Measurements from ENCODE around the gene AIFM2.

Gene AIFM2

DNA sequence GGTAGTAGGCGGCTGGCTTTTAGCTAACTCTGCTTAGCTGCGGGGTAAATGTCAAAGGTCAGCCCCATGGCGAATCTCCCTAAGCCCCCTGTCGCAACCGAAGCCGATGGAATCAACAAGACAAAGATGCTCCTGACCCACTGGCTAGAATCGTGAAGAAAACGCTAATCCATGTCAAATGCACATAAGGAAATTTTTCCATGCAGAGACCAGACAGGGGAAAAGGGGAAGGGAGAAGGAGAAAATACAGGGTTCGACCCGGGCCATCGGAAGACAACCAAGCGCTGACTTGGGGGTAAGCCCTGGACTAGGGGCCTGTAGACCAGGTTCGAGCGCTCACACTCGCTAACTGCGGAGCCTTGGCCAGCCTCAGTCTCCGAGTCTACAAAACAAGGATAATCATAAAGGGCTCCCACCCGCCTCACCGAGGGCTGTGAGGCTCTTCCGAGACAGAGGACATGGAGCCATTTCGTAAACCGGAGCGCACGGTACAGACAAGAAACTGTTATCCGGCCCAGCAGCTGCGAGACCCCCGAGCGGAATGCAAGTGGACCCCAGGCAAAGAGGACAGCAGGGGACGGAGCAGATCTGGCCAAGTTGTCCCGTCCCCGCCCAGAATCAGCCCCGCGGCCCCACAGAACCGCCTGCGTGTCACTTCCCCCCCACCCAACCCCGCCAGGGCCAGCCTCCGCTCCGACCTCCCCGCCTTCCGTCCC is 37.2 kb upstream of the AIFM2 start:
- peak overlapping the region; percentile 99 for H3K4me3 ChIP-seq (ENCODE audit: low read length)
- DNase-seq (ENCODE audit: low read depth) = no peak
- TF ChIP-seq, protein P1, sequence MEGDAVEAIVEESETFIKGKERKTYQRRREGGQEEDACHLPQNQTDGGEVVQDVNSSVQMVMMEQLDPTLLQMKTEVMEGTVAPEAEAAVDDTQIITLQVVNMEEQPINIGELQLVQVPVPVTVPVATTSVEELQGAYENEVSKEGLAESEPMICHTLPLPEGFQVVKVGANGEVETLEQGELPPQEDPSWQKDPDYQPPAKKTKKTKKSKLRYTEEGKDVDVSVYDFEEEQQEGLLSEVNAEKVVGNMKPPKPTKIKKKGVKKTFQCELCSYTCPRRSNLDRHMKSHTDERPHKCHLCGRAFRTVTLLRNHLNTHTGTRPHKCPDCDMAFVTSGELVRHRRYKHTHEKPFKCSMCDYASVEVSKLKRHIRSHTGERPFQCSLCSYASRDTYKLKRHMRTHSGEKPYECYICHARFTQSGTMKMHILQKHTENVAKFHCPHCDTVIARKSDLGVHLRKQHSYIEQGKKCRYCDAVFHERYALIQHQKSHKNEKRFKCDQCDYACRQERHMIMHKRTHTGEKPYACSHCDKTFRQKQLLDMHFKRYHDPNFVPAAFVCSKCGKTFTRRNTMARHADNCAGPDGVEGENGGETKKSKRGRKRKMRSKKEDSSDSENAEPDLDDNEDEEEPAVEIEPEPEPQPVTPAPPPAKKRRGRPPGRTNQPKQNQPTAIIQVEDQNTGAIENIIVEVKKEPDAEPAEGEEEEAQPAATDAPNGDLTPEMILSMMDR (IDR thresholded peaks at IDR 0.05; ENCODE audit: insufficient read depth, low read depth, low read length, missing control alignments) = no peak

GRCh38 chr10:70169011-70169410 is 36.4 kb upstream of the AIFM2 start:
- no peak for DNase-seq (ENCODE audit: low read depth)
- H3K4me3 ChIP-seq (ENCODE audit: low read length) = peak overlapping the region; percentile 99
- TF ChIP-seq, protein P1 (IDR thresholded peaks at IDR 0.05; ENCODE audit: insufficient read depth, low read depth, low read length, missing control alignments) = no peak

DNA sequence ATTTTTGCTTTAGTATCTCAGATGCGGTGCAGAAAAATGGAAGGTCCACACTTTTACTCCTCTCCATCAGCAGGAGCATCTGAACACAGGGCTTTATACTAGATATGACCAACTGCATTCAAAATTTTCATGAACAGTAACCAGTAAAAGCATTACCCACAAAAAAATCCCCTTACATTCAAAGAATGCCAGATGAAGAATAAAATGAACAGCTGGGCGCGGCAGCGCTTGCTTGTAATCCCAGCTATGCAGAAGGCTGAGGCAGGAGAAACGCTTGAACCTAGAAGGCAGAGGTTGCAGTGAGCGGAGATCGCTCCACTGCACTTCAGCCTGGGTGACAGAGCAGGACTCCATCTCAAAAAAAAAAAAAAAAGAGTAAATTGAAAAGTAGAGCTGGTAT is 34.6 kb upstream of the AIFM2 start:
- no peak for DNase-seq (ENCODE audit: low read depth)
- H3K4me3 ChIP-seq (ENCODE audit: low read length) = no peak overlapping the region
- TF ChIP-seq, protein P1 (IDR thresholded peaks at IDR 0.05; ENCODE audit: insufficient read depth, low read depth, low read length, missing control alignments) = no peak

DNA sequence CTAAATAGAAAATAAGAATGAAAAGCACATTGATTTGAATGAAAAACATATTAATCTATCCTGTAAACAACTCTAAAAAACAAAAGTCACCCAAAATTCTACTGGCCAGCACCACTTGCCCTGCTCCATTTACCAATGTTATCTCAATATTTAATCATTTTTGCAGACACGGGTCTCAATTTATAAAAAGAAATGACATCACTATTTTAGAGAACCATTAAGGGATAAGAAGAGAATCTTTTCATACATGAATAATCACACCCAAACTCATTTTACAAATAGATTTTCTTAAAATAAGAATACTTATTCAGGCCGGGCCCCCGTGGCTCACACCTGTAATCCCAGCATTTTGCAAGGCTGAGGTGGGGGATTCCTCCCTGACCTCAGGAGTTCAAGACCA is 33.8 kb upstream of the AIFM2 start:
- TF ChIP-seq, protein P1 (IDR thresholded peaks at IDR 0.05; ENCODE audit: insufficient read depth, low read depth, low read length, missing control alignments) = no peak
- no peak overlapping the region for H3K4me3 ChIP-seq (ENCODE audit: low read length)
- DNase-seq (ENCODE audit: low read depth) = no peak

DNA sequence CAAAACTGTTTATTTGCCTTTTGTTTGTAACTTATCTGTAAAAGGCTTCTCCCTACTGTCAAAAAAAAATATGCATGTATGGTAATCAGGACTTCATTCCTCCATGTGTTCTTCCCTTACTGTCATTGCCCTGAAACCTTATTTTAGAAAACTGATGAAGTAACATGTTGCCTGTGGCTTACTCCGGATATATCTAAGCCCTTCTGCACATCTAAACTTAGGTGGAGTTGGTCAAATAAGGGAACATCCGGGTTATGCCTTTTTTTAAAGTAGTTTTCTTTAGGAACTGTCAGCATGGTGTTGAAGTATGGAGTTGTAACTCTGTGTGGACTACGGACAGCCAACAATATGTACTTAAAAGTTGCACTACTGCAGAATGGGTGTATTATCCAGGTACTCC is 31.5 kb upstream of the AIFM2 start:
- H3K4me3 ChIP-seq (ENCODE audit: low read length) = no peak overlapping the region

DNA sequence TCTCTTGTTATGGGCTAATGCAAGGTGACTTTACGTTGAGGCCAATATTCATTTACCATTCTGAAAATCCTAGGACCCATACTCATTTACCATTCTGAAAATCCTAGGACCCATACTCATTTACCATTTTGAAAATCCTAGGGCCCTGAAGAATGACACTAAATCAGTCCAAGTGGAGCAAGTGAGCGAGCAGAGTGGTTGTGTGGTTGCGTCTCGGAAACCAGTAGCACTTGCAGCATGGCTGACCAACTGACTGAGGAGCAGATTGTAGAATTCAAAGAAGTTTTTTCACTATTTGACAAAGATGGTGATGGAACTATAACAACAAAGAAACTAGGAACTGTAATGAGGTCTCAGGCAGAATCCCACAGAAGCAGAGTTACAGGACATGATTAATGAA is 30.8 kb upstream of the AIFM2 start:
- TF ChIP-seq, protein P1 (IDR thresholded peaks at IDR 0.05; ENCODE audit: insufficient read depth, low read depth, low read length, missing control alignments) = no peak
- no peak for DNase-seq (ENCODE audit: low read depth)
- no peak overlapping the region for H3K4me3 ChIP-seq (ENCODE audit: low read length)

More for the DNA sequence above, 31.5 kb upstream of the AIFM2 start:
- no peak for DNase-seq (ENCODE audit: low read depth)
- TF ChIP-seq, protein P1 (IDR thresholded peaks at IDR 0.05; ENCODE audit: insufficient read depth, low read depth, low read length, missing control alignments) = no peak

- H3K4me3 ChIP-seq (ENCODE audit: low read length) = no peak overlapping the region
- TF ChIP-seq, protein P1 (IDR thresholded peaks at IDR 0.05; ENCODE audit: insufficient read depth, low read depth, low read length, missing control alignments) = no peak
- no peak for DNase-seq (ENCODE audit: low read depth)
These were observed 30.2 kb upstream of the AIFM2 start for GRCh38 chr10:70162892-70163201.
